Smooth muscle cell (in vitro differentiated cells): ENCODE results near the gene NUCKS1. TPM values are rescaled to one million over a fixed set of nuclear protein-coding genes. Genes with fewer than 3 reads are reported as not detected.

ENCODE experiments used
- DNase-seq: peaks from one replicate; lab custom pipeline; 2025; ENCODE audit not compliant: unreplicated experiment; lab: John Stamatoyannopoulos, UW
- H2AFZ ChIP-seq: fragments of 200-600 bp; sonication (generic); 2 replicates; pipeline ENCODE4 v1.6.0; 2016; ENCODE audit warnings: antibody characterized with exemption, low read depth, mild to moderate bottlenecking
- H3F3A ChIP-seq: fragments of 200-600 bp; sonication (generic); 2 replicates; pipeline ENCODE4 v1.6.0; 2017; ENCODE audit warnings: antibody characterized with exemption, low read depth
- H3K27ac ChIP-seq: fragments of 200-600 bp; sonication (generic); 2 replicates; pipeline ENCODE4 v1.5.1; 2016; ENCODE audit warnings: low read depth, mild to moderate bottlenecking
- H3K27me3 ChIP-seq: fragments of 200-600 bp; sonication (generic); 2 replicates; pipeline ENCODE4 v1.6.1; 2016; ENCODE audit warnings: low read depth, mild to moderate bottlenecking
- H3K36me3 ChIP-seq: fragments of 200-600 bp; sonication (generic); 2 replicates; pipeline ENCODE4 v1.5.1; 2016; ENCODE audit warnings: low read depth
- H3K4me1 ChIP-seq: fragments of 200-600 bp; sonication (generic); 2 replicates; pipeline ENCODE4 v1.5.1; 2016; ENCODE audit warnings: low read depth
- H3K4me2 ChIP-seq: fragments of 200-600 bp; sonication (generic); 2 replicates; pipeline ENCODE4 v1.6.0; 2016; ENCODE audit warnings: mild to moderate bottlenecking
- H3K4me3 ChIP-seq: fragments of 200-600 bp; sonication (generic); 2 replicates; pipeline ENCODE4 v1.5.1; 2016; ENCODE audit warnings: mild to moderate bottlenecking
- H3K79me2 ChIP-seq: fragments of 200-600 bp; sonication (generic); 2 replicates; pipeline ENCODE4 v1.6.0; 2016; ENCODE audit warnings: low read depth, mild to moderate bottlenecking
- H3K9ac ChIP-seq: fragments of 200-600 bp; sonication (generic); 2 replicates; pipeline ENCODE4 v1.6.0; 2016; ENCODE audit warnings: low read depth
- H3K9me3 ChIP-seq: fragments of 200-600 bp; sonication (generic); replicated peaks from 2 replicates; pipeline ENCODE4 v1.5.1; 2016; ENCODE audit warnings: low read depth
- H4K20me1 ChIP-seq: fragments of 200-600 bp; sonication (generic); 2 replicates; pipeline ENCODE4 v1.6.0; 2016; ENCODE audit warnings: low read depth
- CTCF ChIP-seq: fragments of 200-600 bp; sonication (generic); IDR thresholded peaks from 2 replicates; pipeline ENCODE4 v1.5.1; 2017; ENCODE audit warnings: borderline replicate concordance, mild to moderate bottlenecking, antibody characterized with exemption; ENCODE audit not compliant: insufficient read depth, poor library complexity, severe bottlenecking
- WGBS: methylation state at CpG from one replicate; pipeline ENCODE4 v1.1.7; 2016; ENCODE audit warnings: low lambda C conversion rate; 5-methylcytosine and 5-hydroxymethylcytosine counted together
- polyA plus RNA-seq: library from polyadenylated mRNA; unstranded; fragments of >200 nt; fragmentation: Nextera tagmentation; extraction: Ambion mirVana; gene quantifications from 2 replicates; pipeline ENCODE4 v1.2.1, GENCODE V29; 2016
- total RNA-seq: library from RNA; depleted of rRNA; stranded (reverse); fragments of >200 nt; gene quantifications from 2 replicates; pipeline ENCODE4 v1.2.3, GENCODE V29; 2014

NUCKS1 gene
- total and polyA plus RNA-seq, 2 experiments from 2014 or later = 29.1 to 139 TPM

GRCh38 chr1:205676597-205676996 lies 73.4 kb downstream of the NUCKS1 start:
- Histone ChIP-seq H3F3A (peaks cover 12% of the 10 kb centered on the region), H2AFZ (no peak overlapping the region), H3K27me3 (no peaks in the 10 kb centered on the region), H3K79me2 (peaks cover 10% of the 10 kb centered on the region), H3K9ac (no peak overlapping the region), H3K36me3 (no peaks in the 10 kb centered on the region), H3K4me3 (no peak overlapping the region), H3K27ac (no peak overlapping the region), H4K20me1 (no peaks in the 10 kb centered on the region), H3K9me3 (no peaks in the 10 kb centered on the region), H3K4me1 (peaks cover 23% of the 10 kb centered on the region), H3K4me2 (no peak overlapping the region)
- TF ChIP-seq CTCF = no peak
- 71% methylated on average over 3 of the region's 3 CpGs for WGBS
- no peak for DNase-seq

- Histone ChIP-seq H3K4me3 (no peak overlapping the region), H3K9me3 (no peaks in the 10 kb centered on the region), H3K9ac (no peak overlapping the region), H3F3A (peaks cover 12% of the 10 kb centered on the region), H3K27ac (no peak overlapping the region), H4K20me1 (peaks cover 5% of the 10 kb centered on the region), H3K4me1 (peaks cover 26% of the 10 kb centered on the region), H3K27me3 (no peaks in the 10 kb centered on the region), H2AFZ (no peak overlapping the region), H3K4me2 (no peak overlapping the region), H3K36me3 (no peaks in the 10 kb centered on the region), H3K79me2 (peaks cover 10% of the 10 kb centered on the region)
- TF ChIP-seq CTCF = no peak
- WGBS = 93% methylated on average over 5 of the region's 5 CpGs
- DNase-seq = no peak
These were observed 74.0 kb downstream of the NUCKS1 start for GRCh38 chr1:205676002-205676401.

GRCh38 chr1:205675247-205675646 lies 74.7 kb downstream of the NUCKS1 start:
- H3K4me1 ChIP-seq = peaks cover 30% of the 10 kb centered on the region
- no peaks in the 10 kb centered on the region for H3K27me3 ChIP-seq
- no peak overlapping the region for H3K4me3 ChIP-seq
- H3K9me3 ChIP-seq = no peaks in the 10 kb centered on the region
- TF ChIP-seq CTCF = no peak
- peaks cover 10% of the 10 kb centered on the region for H3K79me2 ChIP-seq
- peaks cover 12% of the 10 kb centered on the region for H3F3A ChIP-seq
- over 99% methylated on average over 4 of the region's 4 CpGs for whole genome bisulfite sequencing
- no peak for DNase-seq
- H3K4me2 ChIP-seq = no peak overlapping the region
- no peak overlapping the region for H2AFZ ChIP-seq
- peaks cover 13% of the 10 kb centered on the region for H4K20me1 ChIP-seq
- H3K36me3 ChIP-seq = no peaks in the 10 kb centered on the region
- H3K27ac ChIP-seq = no peak overlapping the region
- no peak overlapping the region for H3K9ac ChIP-seq

- H3F3A ChIP-seq = peaks cover 6% of the 10 kb centered on the region
- peaks cover 36% of the 10 kb centered on the region for H4K20me1 ChIP-seq
- 96% methylated on average over 4 of the region's 4 CpGs for WGBS
- no peaks in the 10 kb centered on the region for H3K36me3 ChIP-seq
- no peak overlapping the region for H3K4me3 ChIP-seq
- TF ChIP-seq CTCF = no peak
- no peaks in the 10 kb centered on the region for H3K27me3 ChIP-seq
- H3K9ac ChIP-seq = no peak overlapping the region
- no peaks in the 10 kb centered on the region for H3K9me3 ChIP-seq
- H3K79me2 ChIP-seq = peaks cover 16% of the 10 kb centered on the region
- no peak overlapping the region for H3K27ac ChIP-seq
- no peak overlapping the region for H2AFZ ChIP-seq
- peaks cover 44% of the 10 kb centered on the region for H3K4me1 ChIP-seq
- no peak for DNase-seq
- no peak overlapping the region for H3K4me2 ChIP-seq
These were observed 77.0 kb downstream of the NUCKS1 start for GRCh38 chr1:205672970-205673369.
